Esophagus muscularis mucosa (tissue), 4 donors: Measurements from ENCODE around the gene PGAP3. TPM values are rescaled to one million over a fixed set of nuclear protein-coding genes. Genes with fewer than 3 reads are reported as not detected.

Experiments
- DNase-seq: peaks from one replicate; pipeline ENCODE4 v3.0.0-alpha.2; 2017; ENCODE audit errors: extremely low spot score
- H3K27ac ChIP-seq, 4 donors: fragments of 200-600 bp; sonication (generic); replicated peaks in 1 of 4; 1 replicate in 3 of 4; 2 replicates in 1 of 4; pipeline ENCODE4 v1.5.1; 2016 to 2019; ENCODE audit warnings: mild to moderate bottlenecking in 1 of 4
- H3K27me3 ChIP-seq, 4 donors: fragments of 200-600 bp; sonication (generic); one replicate each; pipeline versions ENCODE4 v1.5.1 to v1.6.0; 2016 to 2019
- H3K36me3 ChIP-seq, 4 donors: fragments of 200-600 bp; sonication (generic); one replicate each; pipeline ENCODE4 v1.5.1; 2016 to 2019
- H3K4me1 ChIP-seq, 4 donors: fragments of 200-600 bp; sonication (generic); one replicate each; pipeline ENCODE4 v1.5.1; 2016 to 2019
- H3K4me3 ChIP-seq, 4 donors: fragments of 200-600 bp; sonication (generic); 1 replicate in 2 of 4; 2 replicates in 2 of 4; pipeline ENCODE4 v1.5.1; 2016 to 2019; ENCODE audit warnings: mild to moderate bottlenecking in 4 of 4, moderate library complexity in 1 of 4
- H3K9me3 ChIP-seq, 4 donors: fragments of 200-600 bp; sonication (generic); 1 replicate in 3 of 4; 2 replicates in 1 of 4; pipeline ENCODE4 v1.5.1; 2016 to 2019
- EP300 ChIP-seq: sonication (generic); formaldehyde crosslinking; IDR thresholded peaks from one replicate; pipeline ENCODE4 v1.6.1; 2017; ENCODE audit warnings: antibody characterized with exemption
- POLR2A ChIP-seq: fragments of 450-650 bp; IDR thresholded peaks from one replicate; pipeline ENCODE4 v1.6.1; 2017; ENCODE audit warnings: antibody characterized with exemption, moderate library complexity, mild to moderate bottlenecking, low read depth
- POLR2AphosphoS5 ChIP-seq, 2 donors: sonication (generic); formaldehyde crosslinking; IDR thresholded peaks; one replicate each; pipeline ENCODE4 v1.6.1; 2017; ENCODE audit warnings: antibody characterized with exemption in 2 of 2
- WGBS: methylation state at CpG from one replicate; pipeline ENCODE4 v1.1.5; 2018; 5-methylcytosine and 5-hydroxymethylcytosine counted together
- intact Hi-C: fragments of 100-400 bp; cut with DNase I; formaldehyde crosslinking; loops from one replicate; pipeline ENCODE4 v1.15.1; 2023
- small RNA-seq, 3 donors: library from RNA; depleted of rRNA; stranded (forward); fragments of <200 nt; gene quantifications; one replicate each; pipeline ENCODE3, GENCODE V24; 2016
- total RNA-seq, 4 donors: library from RNA; depleted of rRNA; stranded (reverse); fragments of >200 nt; gene quantifications; one replicate each; pipeline versions ENCODE4 v1.1.0 to v1.2.1, GENCODE V29; 2016
- TF ChIP-seq, protein P1 (sequence below), 3 experiments: fragments of 200-600 bp in 2 of 3; fragments of 450-650 bp in 1 of 3; sonication (generic) in 2 of 3; IDR thresholded peaks; one replicate each; pipeline ENCODE4 v1.5.1; 2017 to 2019; ENCODE audit warnings: antibody characterized with exemption in 3 of 3, mild to moderate bottlenecking in 2 of 3, moderate library complexity in 1 of 3

Gene PGAP3
- total RNA-seq, 4 donors from 2014 or later, result 6.2 to 9.4 (median 8.5) TPM

DNA sequence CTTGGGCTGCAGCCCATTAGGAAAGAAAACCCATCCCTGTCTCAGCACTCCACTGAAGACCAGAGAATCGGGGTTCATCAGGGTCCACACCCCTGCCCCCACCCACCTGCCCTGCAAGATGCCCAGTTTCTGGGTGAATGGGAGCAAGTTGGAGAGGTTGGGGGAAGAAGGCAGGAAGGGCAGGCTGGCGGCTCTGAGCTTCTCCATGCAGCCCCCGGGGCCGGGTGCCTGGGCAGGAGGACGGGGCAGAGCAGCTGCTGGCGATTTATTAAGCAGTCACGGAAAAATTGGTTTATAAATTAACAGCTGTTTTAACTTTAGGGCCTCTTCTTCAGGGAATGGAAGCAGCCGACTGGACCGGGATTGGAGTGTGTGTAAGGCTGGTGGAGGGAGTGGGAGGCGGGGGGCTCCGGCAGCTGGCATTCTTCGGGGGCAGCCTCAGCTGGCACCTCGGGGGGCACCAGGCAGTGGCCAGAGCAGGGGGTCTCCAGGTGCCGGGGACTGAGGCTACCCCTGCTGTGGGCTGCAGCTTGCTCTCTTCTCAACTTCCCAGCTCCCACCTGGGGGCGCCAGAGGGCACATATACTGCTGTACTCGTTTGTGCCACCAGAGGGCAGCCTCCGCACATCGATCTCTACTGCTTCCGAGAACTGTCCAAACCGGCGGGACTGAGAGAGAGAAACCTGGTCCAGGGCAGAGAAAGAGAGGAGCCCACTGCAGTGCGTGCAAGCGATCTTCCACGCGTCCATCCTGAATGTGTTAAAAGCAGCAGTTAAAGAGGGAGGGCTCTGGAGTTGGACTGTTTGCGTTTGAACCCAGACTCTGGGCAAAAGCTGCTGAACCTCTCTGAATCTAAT is 66.1 kb downstream of the PGAP3 start:
- intact Hi-C loops, result loop anchor here (1.0 to 5.0 kb wide), 3 partner anchors 73 to 133 kb away; no protein-coding TSS in a partner anchor
- DNase-seq, result peak; percentile 99
- H3K27me3 ChIP-seq, result peaks cover 0 to 48% (median 11%) of the 10 kb centered on the region in 4 donors
- 14% methylated on average over 17 of the region's 26 CpGs for WGBS
- no peak overlapping the region for H3K27ac ChIP-seq
- no peaks in the 10 kb centered on the region for H3K9me3 ChIP-seq
- TF ChIP-seq POLR2A (no peak), EP300 (no peak), POLR2AphosphoS5 (IDR thresholded peaks at IDR 0.05) (peak in 1 of 2 donors; percentile 71)
- TF ChIP-seq, protein P1, sequence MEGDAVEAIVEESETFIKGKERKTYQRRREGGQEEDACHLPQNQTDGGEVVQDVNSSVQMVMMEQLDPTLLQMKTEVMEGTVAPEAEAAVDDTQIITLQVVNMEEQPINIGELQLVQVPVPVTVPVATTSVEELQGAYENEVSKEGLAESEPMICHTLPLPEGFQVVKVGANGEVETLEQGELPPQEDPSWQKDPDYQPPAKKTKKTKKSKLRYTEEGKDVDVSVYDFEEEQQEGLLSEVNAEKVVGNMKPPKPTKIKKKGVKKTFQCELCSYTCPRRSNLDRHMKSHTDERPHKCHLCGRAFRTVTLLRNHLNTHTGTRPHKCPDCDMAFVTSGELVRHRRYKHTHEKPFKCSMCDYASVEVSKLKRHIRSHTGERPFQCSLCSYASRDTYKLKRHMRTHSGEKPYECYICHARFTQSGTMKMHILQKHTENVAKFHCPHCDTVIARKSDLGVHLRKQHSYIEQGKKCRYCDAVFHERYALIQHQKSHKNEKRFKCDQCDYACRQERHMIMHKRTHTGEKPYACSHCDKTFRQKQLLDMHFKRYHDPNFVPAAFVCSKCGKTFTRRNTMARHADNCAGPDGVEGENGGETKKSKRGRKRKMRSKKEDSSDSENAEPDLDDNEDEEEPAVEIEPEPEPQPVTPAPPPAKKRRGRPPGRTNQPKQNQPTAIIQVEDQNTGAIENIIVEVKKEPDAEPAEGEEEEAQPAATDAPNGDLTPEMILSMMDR (IDR thresholded peaks at IDR 0.05), result peak; percentile 99 to 100 (median 100)
- H3K4me3 ChIP-seq, result no peak overlapping the region
- peaks cover 3 to 47% (median 36%) of the 10 kb centered on the region in 4 donors for H3K4me1 ChIP-seq
- H3K36me3 ChIP-seq, result no peaks in the 10 kb centered on the region

Small RNA genes within 50 kb of the gene (small RNA-seq; reads per million reads assigned to genes)
- 0 to 0.19 (median 0) reads per million in 3 donors for gene MIR4728

Other genes with a start within 250 kb of the PGAP3 start
- 10 to 100 TPM; 19.5 to 33.9 (median 27.2) TPM for gene MED1, start 236.8 kb downstream of the PGAP3 start, total RNA-seq
- gene CDK12, start 226.6 kb downstream of the PGAP3 start, total RNA-seq, result 10 to 100 TPM; 28.2 to 35.2 (median 30.4) TPM
- gene NEUROD2, start 80.1 kb downstream of the PGAP3 start, total RNA-seq, result not detected
- gene PPP1R1B, start 61.1 kb downstream of the PGAP3 start, total RNA-seq, result 10 to 100 TPM in 2 of 4 donors, 1 to 10 TPM in 2; 4.9 to 14.8 (median 9.8) TPM
- 10 to 100 TPM; 27.5 to 47.3 (median 38.6) TPM for gene STARD3, start 50.9 kb downstream of the PGAP3 start, total RNA-seq
- 1 to 10 TPM in 3 of 4 donors, under 1 TPM in 1; 0.99 to 2.1 (median 1.3) TPM for gene TCAP, start 22.7 kb downstream of the PGAP3 start, total RNA-seq
- 10 to 100 TPM in 3 of 4 donors, 1 to 10 TPM in 1; 9.4 to 14.3 (median 10.6) TPM for gene PNMT, start 19.6 kb downstream of the PGAP3 start, total RNA-seq
- gene ERBB2, start 12.0 kb upstream of the PGAP3 start, total RNA-seq, result 10 to 100 TPM; 36.8 to 67.7 (median 57.7) TPM
- gene MIEN1, start 42.5 kb upstream of the PGAP3 start, total RNA-seq, result 10 to 100 TPM; 47.0 to 57.3 (median 52.7) TPM
- under 1 TPM; 0.23 to 0.83 (median 0.55) TPM for gene GRB7, start 49.9 kb upstream of the PGAP3 start, total RNA-seq
- 1 to 10 TPM in 2 of 4 donors, under 1 TPM in 2; 0.83 to 3.8 (median 1.3) TPM for gene IKZF3, start 176.3 kb upstream of the PGAP3 start, total RNA-seq
- not detected for gene ZPBP2, start 180.1 kb upstream of the PGAP3 start, total RNA-seq
- 1 to 10 TPM; 1.7 to 7.1 (median 2.7) TPM for gene GSDMB, start 230.6 kb upstream of the PGAP3 start, total RNA-seq
- 10 to 100 TPM; 33.2 to 68.6 (median 45.9) TPM for gene ORMDL3, start 239.5 kb upstream of the PGAP3 start, total RNA-seq
- gene LRRC3C, start 239.7 kb upstream of the PGAP3 start, total RNA-seq, result not detected